GM18520 (cell line): ENCODE data around the gene HADHA.
"Not testable (repeated sequence)": the region's sequence is repeated elsewhere in the genome, so short reads cannot be mapped to it uniquely, and the experiment has no call there.

ENCODE experiments used
- ATAC-seq: cut with Tn5 transposase; IDR thresholded peaks from one replicate; pipeline ENCODE4 v1.9.1; 2021; ENCODE audit not compliant: unreplicated experiment

HADHA gene

DNA sequence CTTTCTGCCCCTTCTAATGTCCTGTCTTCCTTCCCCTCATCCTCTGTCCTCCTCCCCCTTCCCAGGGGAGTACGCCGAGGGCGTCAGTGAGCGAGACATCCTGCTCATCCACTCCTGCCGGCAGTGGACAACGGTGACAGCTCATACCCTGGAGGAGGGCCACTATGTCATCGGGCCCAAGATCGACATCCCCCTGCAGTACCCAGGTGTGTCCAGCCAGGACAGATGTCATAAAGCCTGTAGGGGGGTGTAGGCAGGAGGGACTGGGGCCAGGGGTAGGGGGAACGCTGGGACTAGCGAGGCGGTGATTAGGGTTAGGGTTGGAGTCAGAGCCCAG lies 68.2 kb downstream of the HADHA start:
- ATAC-seq = no peak

DNA sequence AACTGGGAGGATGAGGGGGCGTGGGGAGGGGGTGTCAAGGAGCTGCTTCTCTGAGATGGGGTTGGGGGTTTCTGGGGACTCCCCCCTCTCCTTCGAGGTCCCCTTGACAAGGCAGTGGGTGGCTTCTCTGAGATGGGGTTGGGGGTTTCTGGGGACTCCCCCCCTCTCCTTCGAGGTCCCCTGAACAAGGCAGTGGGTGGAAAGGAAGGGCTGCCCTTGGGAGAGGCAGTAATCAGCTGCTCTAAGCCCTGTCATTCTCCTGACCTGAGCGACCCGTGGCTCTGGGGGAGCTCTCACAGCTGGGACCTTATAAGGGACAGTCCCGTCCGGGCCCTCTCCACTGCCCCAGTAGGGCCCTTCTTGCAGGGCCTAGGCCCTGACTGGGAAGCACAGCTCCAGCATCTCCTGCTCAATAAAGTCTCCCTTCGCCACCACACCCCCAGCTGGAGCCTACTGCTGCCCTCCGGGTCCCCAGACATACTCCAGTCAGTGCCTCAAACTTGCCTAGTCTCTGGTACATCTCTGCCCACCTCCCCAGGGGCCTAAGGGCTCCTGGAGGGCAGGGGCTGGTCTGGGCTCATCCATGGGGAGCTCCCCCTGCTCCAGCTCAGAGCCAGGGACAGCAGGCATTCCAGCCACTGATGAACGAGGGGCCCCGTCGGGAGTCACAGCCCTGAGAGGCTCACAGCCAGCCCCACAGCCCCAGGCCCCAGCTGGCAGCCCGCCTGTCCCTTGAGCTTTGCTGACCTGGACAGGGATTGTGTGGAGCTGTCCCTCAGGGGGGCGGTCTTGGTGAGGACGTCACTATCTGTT lies 68.8 kb downstream of the HADHA start:
- ATAC-seq = no peak

GRCh38 chr2:26174691-26175465 lies 69.6 kb downstream of the HADHA start:
- ATAC-seq = no peak

GRCh38 chr2:26173776-26174482 lies 70.5 kb downstream of the HADHA start:
- no peak for ATAC-seq

DNA sequence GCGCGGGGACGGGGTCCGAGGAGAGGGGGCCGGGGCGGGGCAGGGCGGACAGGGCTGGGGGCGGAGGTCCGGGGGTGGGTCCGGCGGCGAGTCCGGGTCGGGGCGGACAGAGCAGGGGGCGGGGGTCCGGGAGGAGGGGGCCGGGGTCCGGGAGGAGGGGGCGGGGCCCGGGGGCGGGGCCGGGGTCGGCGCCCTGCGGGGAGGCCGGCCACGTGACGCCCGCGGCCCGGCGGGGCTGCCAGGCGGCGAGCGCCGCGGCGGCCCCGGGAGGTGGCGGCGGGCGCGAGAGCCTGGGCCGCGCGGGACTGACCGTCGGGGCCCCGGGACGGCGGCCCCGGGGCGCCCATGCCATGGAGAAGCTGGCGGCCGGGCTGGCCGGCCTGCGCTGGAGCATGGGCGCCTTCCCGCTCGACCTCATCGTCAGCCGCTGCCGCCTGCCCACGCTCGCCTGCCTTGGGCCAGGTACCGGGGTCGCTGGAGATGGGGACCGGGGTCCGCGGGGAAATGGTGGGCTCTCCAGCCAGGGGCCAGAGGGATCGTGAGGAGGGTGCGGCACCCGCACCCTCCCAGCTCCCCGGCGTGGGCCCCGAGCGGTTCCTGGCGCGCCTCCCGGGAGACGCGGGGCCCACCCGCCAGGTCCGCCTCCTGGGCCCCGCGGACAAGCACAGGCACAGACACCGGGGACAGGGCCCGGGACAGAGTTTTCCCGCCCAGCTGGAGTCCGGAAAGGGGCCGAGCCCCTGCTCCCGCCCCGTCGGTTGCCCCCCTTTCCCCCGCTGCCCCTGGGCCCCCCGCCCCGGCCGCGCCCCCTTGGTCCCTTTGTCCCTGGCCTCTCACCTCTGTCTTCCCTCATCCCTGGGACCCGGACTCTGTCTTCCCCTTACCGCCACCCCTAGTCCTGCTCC lies 71.3 kb downstream of the HADHA start, which contains the start of gene GAREM2:
Gene GAREM2 (plus strand): TSS at position 218 of the 905 bp plus-strand sequence. CDS start 133 bp downstream, at position 351.
- ATAC-seq = no peak

- ATAC-seq = no peak
Observed at GRCh38 chr2:26172189-26172870, 72.1 kb downstream of the HADHA start.

GRCh38 chr2:26170795-26171194 lies 73.6 kb downstream of the HADHA start:
- ATAC-seq = no peak

- ATAC-seq = no peak
Observed at GRCh38 chr2:26169681-26170414, 74.6 kb downstream of the HADHA start.

DNA sequence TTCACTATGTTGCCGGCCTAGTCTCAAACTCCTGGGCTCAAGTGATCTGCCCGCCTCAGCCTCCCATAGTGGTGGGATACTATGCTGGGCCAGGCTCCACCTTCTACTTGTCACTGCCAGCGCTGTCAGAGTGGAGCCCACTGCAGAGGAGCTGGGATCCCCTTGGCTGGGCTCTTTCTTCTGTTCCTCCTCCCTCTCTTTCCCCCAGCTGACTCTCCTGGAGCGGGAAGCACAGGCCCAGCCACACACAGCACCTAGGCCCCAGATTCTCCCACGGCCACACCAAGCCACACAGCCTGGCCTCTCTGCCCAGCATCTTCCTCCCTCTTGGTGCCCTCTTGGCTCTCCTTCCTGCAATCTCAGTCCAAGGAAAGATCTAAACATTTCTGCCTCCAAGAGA lies 75.2 kb downstream of the HADHA start:
- no peak for ATAC-seq

DNA sequence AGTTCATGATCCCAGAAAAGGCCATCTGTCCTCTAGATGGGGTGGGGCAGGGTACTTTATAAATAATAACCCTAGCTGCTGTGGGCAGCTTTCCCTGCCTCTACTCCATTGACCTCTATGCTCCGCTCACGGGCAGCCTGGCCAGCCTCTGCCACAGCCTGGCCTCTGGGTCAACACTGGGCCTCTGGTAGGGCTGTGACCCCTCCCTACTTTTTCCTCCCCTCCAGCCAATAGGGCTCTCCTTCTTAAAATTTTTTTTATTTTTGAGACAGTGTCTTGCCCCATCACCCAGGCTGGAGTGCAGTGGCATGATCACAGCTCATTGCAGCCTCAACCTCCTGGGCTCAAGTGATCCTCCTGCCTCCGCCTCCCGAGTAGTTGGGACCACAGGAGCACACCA lies 75.6 kb downstream of the HADHA start:
- no peak for ATAC-seq

- not testable (repeated sequence) for ATAC-seq
Observed at GRCh38 chr2:26166541-26166940, 77.9 kb downstream of the HADHA start.

GRCh38 chr2:26165403-26165802 lies 79.0 kb downstream of the HADHA start:
- ATAC-seq = no peak

DNA sequence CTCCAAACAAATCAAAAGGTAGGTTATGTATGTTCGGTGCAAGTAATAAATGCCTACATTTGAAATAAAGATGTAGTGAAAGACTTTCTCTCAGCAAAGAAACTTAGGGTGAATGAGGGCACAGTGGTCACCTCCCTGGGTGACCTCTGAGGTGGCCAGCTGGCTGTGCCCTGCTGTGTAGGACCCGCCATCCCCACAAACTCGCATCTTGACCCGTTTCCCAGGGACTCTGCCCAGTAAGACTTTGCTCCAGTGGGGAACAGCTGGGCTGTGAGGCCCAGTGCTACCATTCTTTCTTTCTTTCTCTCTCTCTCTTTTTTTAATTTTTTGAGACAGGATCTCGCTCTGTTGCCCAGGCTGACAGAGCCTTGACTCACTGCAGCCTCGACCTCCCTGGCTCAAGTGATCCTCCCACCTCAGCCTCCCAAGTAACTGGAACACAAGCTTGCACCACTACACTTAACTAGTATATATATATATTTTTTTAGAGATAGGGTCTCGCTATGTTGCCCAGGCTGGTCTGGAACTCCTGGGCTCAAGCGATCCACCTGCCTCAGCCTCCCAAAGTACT lies 79.7 kb downstream of the HADHA start:
- ATAC-seq = no peak

- no peak for ATAC-seq
Observed at GRCh38 chr2:26164231-26164630, 80.2 kb downstream of the HADHA start.

- ATAC-seq = no peak
Observed at GRCh38 chr2:26162963-26163362, 81.5 kb downstream of the HADHA start.

DNA sequence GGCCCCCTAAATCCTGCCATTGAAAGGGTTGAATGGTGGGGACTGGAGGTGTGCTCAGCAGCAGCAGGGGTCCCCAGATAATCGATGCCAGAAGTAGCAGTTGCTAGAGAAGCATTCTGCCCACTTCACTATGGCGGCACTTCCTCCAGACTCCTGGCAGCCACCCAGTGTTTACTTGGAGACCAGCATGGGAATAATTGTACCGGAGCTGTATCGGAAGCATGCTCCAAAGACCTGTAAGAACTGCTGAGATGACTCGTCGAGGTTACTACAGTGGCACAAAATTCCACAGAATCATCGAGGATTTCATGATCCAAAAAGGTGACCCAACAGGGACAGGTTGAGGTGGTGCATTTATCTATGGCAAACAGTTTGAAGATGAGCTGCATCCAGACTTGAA lies 82.5 kb downstream of the HADHA start:
- no peak for ATAC-seq

DNA sequence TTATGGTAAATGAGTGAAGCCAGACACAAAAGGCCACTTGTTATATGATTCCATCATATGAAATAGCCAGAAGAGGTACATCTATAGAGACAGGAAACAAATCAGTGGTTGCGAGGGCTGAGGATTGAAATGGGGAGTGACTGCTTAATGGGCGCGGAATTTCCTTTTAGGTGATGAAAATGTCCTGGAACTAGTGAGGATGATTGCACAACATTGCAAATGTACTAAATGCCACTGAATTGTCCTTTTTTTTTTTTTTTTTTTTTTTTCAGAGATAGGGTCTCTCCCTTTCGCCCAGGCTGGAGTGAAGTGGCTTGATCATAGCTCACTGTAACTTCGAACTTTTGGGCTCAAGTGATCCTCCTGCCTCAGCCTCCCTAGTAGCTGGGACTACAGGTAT lies 86.9 kb downstream of the HADHA start:
- no peak for ATAC-seq

DNA sequence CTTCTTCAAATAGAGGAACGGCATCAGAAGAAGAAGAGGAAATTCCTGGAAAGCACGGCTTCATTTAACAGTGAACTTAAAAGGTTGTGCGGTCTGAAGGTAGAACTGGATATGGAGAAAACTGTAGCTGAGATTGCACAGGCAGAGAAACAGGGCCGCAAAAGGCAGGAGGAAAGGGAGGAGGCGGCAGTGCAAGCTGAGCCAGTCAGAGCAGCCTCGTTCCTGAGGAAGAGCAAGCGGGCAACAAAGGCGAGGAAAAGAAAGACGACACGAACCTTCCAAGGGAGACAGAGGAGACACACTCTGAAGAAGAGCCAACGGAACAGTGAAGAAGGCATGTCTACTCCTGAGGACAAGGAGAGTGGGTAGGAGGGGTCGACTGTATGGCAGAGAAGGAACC lies 94.2 kb downstream of the HADHA start:
- ATAC-seq = no peak

- ATAC-seq = no peak
Observed at GRCh38 chr2:26148501-26148900, 95.9 kb downstream of the HADHA start.
